ENCODE measurements around the gene PGGT1B. TPM values are rescaled to one million over a fixed set of nuclear protein-coding genes. Genes with fewer than 3 reads are reported as not detected.

The PGGT1B gene
- total RNA-seq, 1 experiment from 2014 or later, result 59.7 TPM

DNA sequence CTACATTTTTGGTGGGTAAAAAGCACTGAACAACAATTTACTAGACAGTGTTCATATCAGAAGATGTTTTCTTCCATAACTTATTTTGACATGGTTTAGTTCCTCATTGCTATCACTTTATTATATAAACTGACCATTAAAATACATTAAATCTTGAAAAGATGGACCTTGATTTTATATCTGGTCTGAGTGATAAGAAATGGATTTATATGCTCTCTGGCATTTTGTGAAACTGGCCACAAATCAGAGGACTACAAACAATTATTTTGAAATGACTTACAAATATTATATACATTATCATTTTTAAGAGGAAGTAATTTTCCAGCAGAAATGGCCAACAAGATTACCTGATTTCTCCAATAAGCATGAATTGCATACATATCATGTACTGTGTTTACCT lies 69.4 kb downstream of the PGGT1B start:
- Mint-ChIP-seq H3K4me3 (no peak overlapping the region), H3K36me3 (ENCODE audit: insufficient read depth in 1 of 3, low read depth in 3 of 3) (no peaks in the 10 kb centered on the region)
- no peak overlapping the region for H4K8ac ChIP-seq (replicated peaks; ENCODE audit: insufficient read length, low read depth, low read length)

More for the DNA sequence above, 69.4 kb downstream of the PGGT1B start:
- Mint-ChIP-seq H3K9me3 (no peaks in the 10 kb centered on the region), H3K27me3 (ENCODE audit: low read depth) (no peaks in the 10 kb centered on the region; the same call in 1 of the 2 replicates), H3K27ac (no peak overlapping the region), H3K4me1 (peaks cover 16 to 18% of the 10 kb centered on the region in 2 experiments)
- TF ChIP-seq, protein P1, sequence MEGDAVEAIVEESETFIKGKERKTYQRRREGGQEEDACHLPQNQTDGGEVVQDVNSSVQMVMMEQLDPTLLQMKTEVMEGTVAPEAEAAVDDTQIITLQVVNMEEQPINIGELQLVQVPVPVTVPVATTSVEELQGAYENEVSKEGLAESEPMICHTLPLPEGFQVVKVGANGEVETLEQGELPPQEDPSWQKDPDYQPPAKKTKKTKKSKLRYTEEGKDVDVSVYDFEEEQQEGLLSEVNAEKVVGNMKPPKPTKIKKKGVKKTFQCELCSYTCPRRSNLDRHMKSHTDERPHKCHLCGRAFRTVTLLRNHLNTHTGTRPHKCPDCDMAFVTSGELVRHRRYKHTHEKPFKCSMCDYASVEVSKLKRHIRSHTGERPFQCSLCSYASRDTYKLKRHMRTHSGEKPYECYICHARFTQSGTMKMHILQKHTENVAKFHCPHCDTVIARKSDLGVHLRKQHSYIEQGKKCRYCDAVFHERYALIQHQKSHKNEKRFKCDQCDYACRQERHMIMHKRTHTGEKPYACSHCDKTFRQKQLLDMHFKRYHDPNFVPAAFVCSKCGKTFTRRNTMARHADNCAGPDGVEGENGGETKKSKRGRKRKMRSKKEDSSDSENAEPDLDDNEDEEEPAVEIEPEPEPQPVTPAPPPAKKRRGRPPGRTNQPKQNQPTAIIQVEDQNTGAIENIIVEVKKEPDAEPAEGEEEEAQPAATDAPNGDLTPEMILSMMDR (conservative IDR thresholded peaks at IDR 0.05), result no peak
- H3K4me1 ChIP-seq (ENCODE audit: insufficient read depth, low read length), result peaks cover 2% of the 10 kb centered on the region; the same call in 1 of the 2 replicates
- H2BK20ac ChIP-seq (ENCODE audit: low read depth, low read length, poor library complexity, severe bottlenecking), result no peak overlapping the region
- H3K4ac ChIP-seq (ENCODE audit: low read depth, low read length), result no peak overlapping the region
- H3K27me3 ChIP-seq (ENCODE audit: insufficient read depth, low read length), result no peaks in the 10 kb centered on the region
- H2BK120ac ChIP-seq (ENCODE audit: low read depth, low read length, poor library complexity, severe bottlenecking), result no peak overlapping the region
- no peak overlapping the region for H2AK5ac ChIP-seq (ENCODE audit: insufficient read length, low read length)
- no peaks in the 10 kb centered on the region for H3K9me3 ChIP-seq (ENCODE audit: control insufficient read depth, low read depth, low read length)
- H3K14ac ChIP-seq (ENCODE audit: insufficient read depth, low read length), result no peak overlapping the region
- no peak overlapping the region for H3T11ph ChIP-seq (ENCODE audit: low read length)
- H3K79me1 ChIP-seq (ENCODE audit: insufficient read depth, low read depth, low read length, poor library complexity, severe bottlenecking), result no peaks in the 10 kb centered on the region
- no peak overlapping the region for H4K91ac ChIP-seq (ENCODE audit: insufficient read length, low read depth, low read length)
- DNase-seq, result no peak
- H2BK15ac ChIP-seq (ENCODE audit: low read depth, low read length), result no peak overlapping the region
- H3K23me2 ChIP-seq (ENCODE audit: insufficient read length, low read depth, low read length, poor library complexity, severe bottlenecking), result no peaks in the 10 kb centered on the region
- H3K56ac ChIP-seq (ENCODE audit: insufficient read length, low read depth, low read length), result no peak overlapping the region
- H2AFZ ChIP-seq (ENCODE audit: low read length), result no peak overlapping the region
- H3K18ac ChIP-seq (ENCODE audit: insufficient read length, low read depth, low read length), result no peak overlapping the region
- no peaks in the 10 kb centered on the region for H3K79me2 ChIP-seq (ENCODE audit: insufficient read depth, low read length)
- no peak overlapping the region for H3K9ac ChIP-seq (ENCODE audit: extremely low read depth, insufficient read length, low read length)
- H4K5ac ChIP-seq (ENCODE audit: insufficient read length, low read depth, low read length), result no peak overlapping the region
- H2BK12ac ChIP-seq (ENCODE audit: insufficient read length, low read depth, low read length), result no peak overlapping the region
- no peaks in the 10 kb centered on the region for H4K20me1 ChIP-seq (ENCODE audit: control insufficient read depth, insufficient read depth, insufficient read length)
- H2BK5ac ChIP-seq (ENCODE audit: insufficient read length, low read length), result no peak overlapping the region
- no peak overlapping the region for H3K4me2 ChIP-seq (ENCODE audit: insufficient read depth, insufficient read length, low read length)
- no peak overlapping the region for H3K23ac ChIP-seq (ENCODE audit: insufficient read length, low read depth, low read length)
- no peak overlapping the region for H3K27ac ChIP-seq (ENCODE audit: insufficient read length, low read depth, low read length)
